HepG2 (cell line): ENCODE measurements around the gene ARHGAP4. TPM values are rescaled to one million over a fixed set of nuclear protein-coding genes. Genes with fewer than 3 reads are reported as not detected.

Experiments used
- AKAP8 ChIP-seq: sonication (generic); formaldehyde crosslinking; IDR thresholded peaks from 2 replicates; pipeline ENCODE4 v1.5.1; 2020; ENCODE audit warnings: mild to moderate bottlenecking, missing genetic modification reagents
- FUBP1 ChIP-seq: sonication (generic); formaldehyde crosslinking; IDR thresholded peaks from 2 replicates; pipeline ENCODE4 v1.5.1; 2020; ENCODE audit warnings: missing genetic modification reagents, mild to moderate bottlenecking, borderline replicate concordance
- HDAC2 ChIP-seq: sonication (generic); formaldehyde crosslinking; IDR thresholded peaks from 2 replicates; pipeline ENCODE4 v1.4.0; 2020; ENCODE audit warnings: missing genetic modification reagents
- HIC2 ChIP-seq: sonication (generic); formaldehyde crosslinking; IDR thresholded peaks from 2 replicates; pipeline ENCODE4 v1.9.0; 2022; ENCODE audit warnings: low read depth, missing genetic modification reagents
- HMG20A ChIP-seq: IDR thresholded peaks from 2 replicates; pipeline ENCODE4 v1.6.1; 2016; ENCODE audit warnings: borderline replicate concordance
- IRF1 ChIP-seq: sonication (generic); formaldehyde crosslinking; IDR thresholded peaks from 2 replicates; pipeline ENCODE4 v1.4.0; 2020; ENCODE audit warnings: low read depth, mild to moderate bottlenecking, missing genetic modification reagents
- JARID2 ChIP-seq: sonication (generic); formaldehyde crosslinking; IDR thresholded peaks from 2 replicates; pipeline ENCODE4 v1.8.1; 2023; ENCODE audit warnings: missing genetic modification reagents, inconsistent platforms; ENCODE audit not compliant: insufficient replicate concordance
- NFIC ChIP-seq: IDR thresholded peaks from 2 replicates; pipeline ENCODE4 v1.6.1; 2012; ENCODE audit warnings: mild to moderate bottlenecking, low read length, inconsistent platforms
- SP2 ChIP-seq: sonication (generic); formaldehyde crosslinking; IDR thresholded peaks from 2 replicates; pipeline ENCODE4 v1.5.1; 2020; ENCODE audit warnings: mild to moderate bottlenecking, missing genetic modification reagents
- ZBTB33 ChIP-seq: sonication (generic); formaldehyde crosslinking; IDR thresholded peaks from 2 replicates; pipeline ENCODE4 v1.4.0; 2020; ENCODE audit warnings: missing genetic modification reagents
- ZBTB7A ChIP-seq: sonication (generic); formaldehyde crosslinking; IDR thresholded peaks from 2 replicates; pipeline ENCODE4 v1.8.0; 2022; ENCODE audit warnings: mild to moderate bottlenecking, missing genetic modification reagents
- ZNF207 ChIP-seq: fragments of 450-650 bp; IDR thresholded peaks from 2 replicates; pipeline ENCODE4 v1.6.1; 2016; ENCODE audit warnings: antibody characterized with exemption, borderline replicate concordance
- ZNF256 ChIP-seq: sonication (generic); formaldehyde crosslinking; conservative IDR thresholded peaks from 2 replicates; pipeline ENCODE4 v1.4.0; 2020; ENCODE audit warnings: missing genetic modification reagents
- ZNF263 ChIP-seq: sonication (generic); formaldehyde crosslinking; IDR thresholded peaks from 2 replicates; pipeline ENCODE4 v1.4.0; 2020; ENCODE audit warnings: missing genetic modification reagents
- ZNF430 ChIP-seq: sonication (generic); formaldehyde crosslinking; IDR thresholded peaks from 2 replicates; pipeline ENCODE4 v1.9.0; 2021; ENCODE audit warnings: mild to moderate bottlenecking, missing genetic modification reagents
- ZNF687 ChIP-seq: sonication (generic); formaldehyde crosslinking; IDR thresholded peaks from 2 replicates; pipeline ENCODE4 v1.5.1; 2020; ENCODE audit warnings: mild to moderate bottlenecking, missing genetic modification reagents, moderate library complexity
- ZNF713 ChIP-seq: sonication (generic); formaldehyde crosslinking; IDR thresholded peaks from 2 replicates; pipeline ENCODE4 v1.4.0; 2020; ENCODE audit warnings: mild to moderate bottlenecking, missing genetic modification reagents
- ZNF790 ChIP-seq: sonication (generic); formaldehyde crosslinking; IDR thresholded peaks from 2 replicates; pipeline ENCODE4 v1.8.0; 2022; ENCODE audit warnings: missing genetic modification reagents, mild to moderate bottlenecking, borderline replicate concordance
- ZSCAN31 ChIP-seq: sonication (generic); formaldehyde crosslinking; IDR thresholded peaks from 2 replicates; pipeline ENCODE4 v1.5.0; 2020; ENCODE audit warnings: low read depth, mild to moderate bottlenecking, missing genetic modification reagents
- polyA plus RNA-seq, 8 experiments: library from polyadenylated mRNA; depleted of rRNA in 3 of 8; stranded (reverse) in 7 of 8; unstranded in 1 of 8; fragments of >200 nt; fragmentation: Illumina TruSeq in 4 of 8; extraction: Trizol in 4 of 8; gene quantifications; 2 replicates each; pipeline versions ENCODE4 v1.2.1 to v1.2.3, GENCODE V29; 2011 to 2016; ENCODE audit warnings: low read depth in 4 of 8, missing spikeins in 1 of 8, mixed read lengths in 1 of 8; ENCODE audit not compliant: insufficient read depth in 1 of 8
- total RNA-seq, 5 experiments: library from RNA; depleted of rRNA; stranded (reverse); fragments of >200 nt; fragmentation: Illumina TruSeq; extraction: Trizol; gene quantifications; 2 replicates each; pipeline ENCODE4 v1.2.3, GENCODE V29; 2016; ENCODE audit warnings: low read depth in 1 of 5

ARHGAP4 gene
- total and polyA plus RNA-seq, 2 of the 13 experiments (the other 11 are each of a cell fraction or from before 2014, with no cell fraction given), result 0.57 to 0.64 TPM

- TF ChIP-seq SP2 (CRISPR knock-in tag) (peak; percentile 71), AKAP8 (peak; percentile 97), ZBTB33 (CRISPR knock-in tag) (peak; percentile 81), ZNF256 (peak; percentile 100), ZSCAN31 (CRISPR knock-in tag) (peak; percentile 100), HIC2 (CRISPR knock-in tag) (peak; percentile 74; the same call in 1 of the 2 replicates), HDAC2 (CRISPR knock-in tag) (peak; percentile 96), IRF1 (CRISPR knock-in tag) (peak; percentile 98), JARID2 (peak; percentile 100), ZNF713 (CRISPR knock-in tag) (peak; percentile 97; the same call in 1 of the 2 replicates), ZNF430 (peak; percentile 100), ZBTB7A (CRISPR knock-in tag) (peak; percentile 99), ZNF790 (CRISPR knock-in tag) (peak; percentile 100), HMG20A (CRISPR knock-in tag) (peak; percentile 86; the same call in 1 of the 2 replicates), ZNF687 (peak; percentile 88), NFIC (no peak), ZNF207 (no peak), ZNF263 (peak; percentile 93), FUBP1 (CRISPR knock-in tag) (no peak)
Measured at GRCh38 chrX:153875391-153876111, 50.5 kb downstream of the ARHGAP4 start (continued).
